NCI-H2029 treated with DMSO at 0.1 percent for 48 hours (cell line): Measurements from ENCODE around the gene SLC2A14.
"Not testable (repeated sequence)": the region's sequence is repeated elsewhere in the genome, so short reads cannot be mapped to it uniquely, and the experiment has no call there.

ENCODE experiments used
- DNase-seq: peaks from one replicate; lab custom pipeline; 2025; lab: John Stamatoyannopoulos, UW

The SLC2A14 gene

GRCh38 chr12:7869137-7869536, 3.6 kb downstream of the SLC2A14 start:
- DNase-seq: no peak

GRCh38 chr12:7868391-7868790, 4.3 kb downstream of the SLC2A14 start:
- DNase-seq: no peak

DNA sequence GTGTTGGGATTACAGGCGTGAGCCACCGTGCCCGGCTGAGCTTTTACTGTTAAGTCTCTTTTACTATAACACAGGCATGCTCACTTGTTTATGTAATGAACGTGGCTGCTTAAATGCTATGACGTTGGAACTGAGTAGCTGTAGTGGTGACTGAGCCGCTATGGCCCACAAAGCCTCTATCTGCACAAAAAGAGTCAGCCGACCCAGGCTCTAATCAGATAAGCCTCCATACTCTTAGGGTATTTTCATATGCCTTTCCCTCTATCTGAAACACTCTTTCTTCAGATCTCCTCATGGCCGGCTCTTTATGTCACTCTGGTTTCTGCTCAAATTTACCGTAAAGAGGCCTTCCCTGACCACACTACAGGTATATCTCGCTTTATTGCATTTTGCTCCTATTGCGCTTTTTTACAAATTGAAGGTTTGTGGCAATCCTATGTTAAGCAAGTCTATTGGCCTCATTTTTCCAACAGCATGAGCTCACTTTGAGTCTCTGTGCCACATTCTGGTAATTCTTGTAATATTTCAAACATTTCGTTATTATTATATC, 8.0 kb downstream of the SLC2A14 start:
- no peak for DNase-seq

GRCh38 chr12:7862814-7863348, 9.8 kb downstream of the SLC2A14 start:
- not testable (repeated sequence) for DNase-seq

DNA sequence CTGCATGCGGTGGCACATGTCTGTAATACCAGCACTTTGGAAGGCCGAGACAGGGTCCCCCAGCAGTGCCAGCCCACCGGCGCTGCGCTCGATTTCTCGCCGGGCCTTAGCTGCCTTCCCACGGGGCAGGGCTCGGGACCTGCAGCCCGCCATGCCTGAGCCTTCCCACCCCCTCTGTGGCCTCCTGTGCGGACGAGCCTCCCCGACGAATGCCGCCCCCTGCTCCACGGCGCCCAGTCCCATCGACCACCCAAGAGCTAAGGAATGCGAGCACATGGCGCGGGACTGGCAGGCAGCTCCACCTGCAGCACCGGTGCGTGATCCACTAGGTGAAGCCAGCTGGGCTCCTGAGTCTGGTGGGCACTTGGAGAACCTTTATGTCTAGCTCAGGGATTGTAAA, 10.4 kb downstream of the SLC2A14 start:
- DNase-seq: not testable (repeated sequence)

- no peak for DNase-seq
Measured at GRCh38 chr12:7859552-7859951, 13.2 kb downstream of the SLC2A14 start.

DNA sequence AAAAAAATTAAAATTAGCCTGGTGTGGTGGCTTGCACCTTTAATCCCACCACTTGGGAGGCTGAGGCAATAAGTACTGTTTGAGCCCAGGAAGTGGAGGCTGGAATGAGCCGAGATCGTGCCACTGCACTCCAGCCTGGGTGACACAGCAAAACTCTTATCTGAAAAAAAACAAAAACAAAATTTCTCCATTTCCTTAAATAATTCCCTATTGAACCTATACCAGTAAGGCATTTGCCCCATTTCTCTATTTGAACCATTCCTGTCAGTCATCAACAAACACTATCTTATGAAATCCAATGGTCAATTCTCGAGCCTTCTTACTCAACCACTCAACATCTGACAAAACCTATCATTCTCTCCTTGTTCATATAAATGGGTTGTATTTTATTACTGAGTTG, 14.7 kb downstream of the SLC2A14 start:
- no peak for DNase-seq

GRCh38 chr12:7856516-7856915, 16.2 kb downstream of the SLC2A14 start:
- no peak for DNase-seq

GRCh38 chr12:7853557-7853956, 19.2 kb downstream of the SLC2A14 start:
- DNase-seq: no peak

DNA sequence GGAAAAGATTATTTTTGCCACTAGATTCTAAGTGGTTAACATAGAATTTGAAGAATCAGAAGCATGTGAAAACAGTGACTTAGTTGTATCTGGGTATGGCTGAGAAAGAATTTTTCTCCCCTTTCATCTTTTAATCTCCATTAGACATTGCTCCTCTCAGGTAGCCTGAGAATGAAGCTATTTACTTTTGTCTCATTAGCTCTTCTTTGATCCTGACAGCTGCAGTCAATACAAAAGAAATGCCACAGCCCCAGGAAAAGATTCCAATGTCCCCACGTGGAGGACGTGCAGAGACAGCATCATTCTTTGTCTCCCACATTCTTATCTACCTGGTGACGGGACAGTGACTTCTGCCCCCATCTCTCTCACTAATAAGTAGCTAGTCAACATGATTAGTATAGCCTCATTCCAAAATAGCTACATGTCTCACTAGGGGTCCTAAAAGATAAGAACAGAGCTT, 21.1 kb downstream of the SLC2A14 start:
- DNase-seq: not testable (repeated sequence)

- not testable (repeated sequence) for DNase-seq
Measured at GRCh38 chr12:7850099-7850498, 22.6 kb downstream of the SLC2A14 start.

DNA sequence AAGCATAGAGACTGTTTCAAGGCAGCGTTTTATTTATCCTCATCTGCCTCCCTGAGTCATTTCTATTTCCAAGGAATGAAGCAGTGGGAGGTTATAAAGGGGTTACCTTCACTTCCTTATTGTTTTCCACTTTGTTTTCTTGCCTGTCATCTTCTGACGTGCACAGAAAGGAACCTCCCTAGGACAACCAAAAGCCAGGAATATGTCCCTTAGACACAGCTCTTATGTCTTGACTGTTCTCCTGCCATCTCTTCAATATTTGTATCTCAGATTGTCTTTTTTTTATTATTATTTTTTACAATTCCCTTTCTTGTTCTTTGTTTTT, 24.7 kb downstream of the SLC2A14 start:
- not testable (repeated sequence) for DNase-seq

DNA sequence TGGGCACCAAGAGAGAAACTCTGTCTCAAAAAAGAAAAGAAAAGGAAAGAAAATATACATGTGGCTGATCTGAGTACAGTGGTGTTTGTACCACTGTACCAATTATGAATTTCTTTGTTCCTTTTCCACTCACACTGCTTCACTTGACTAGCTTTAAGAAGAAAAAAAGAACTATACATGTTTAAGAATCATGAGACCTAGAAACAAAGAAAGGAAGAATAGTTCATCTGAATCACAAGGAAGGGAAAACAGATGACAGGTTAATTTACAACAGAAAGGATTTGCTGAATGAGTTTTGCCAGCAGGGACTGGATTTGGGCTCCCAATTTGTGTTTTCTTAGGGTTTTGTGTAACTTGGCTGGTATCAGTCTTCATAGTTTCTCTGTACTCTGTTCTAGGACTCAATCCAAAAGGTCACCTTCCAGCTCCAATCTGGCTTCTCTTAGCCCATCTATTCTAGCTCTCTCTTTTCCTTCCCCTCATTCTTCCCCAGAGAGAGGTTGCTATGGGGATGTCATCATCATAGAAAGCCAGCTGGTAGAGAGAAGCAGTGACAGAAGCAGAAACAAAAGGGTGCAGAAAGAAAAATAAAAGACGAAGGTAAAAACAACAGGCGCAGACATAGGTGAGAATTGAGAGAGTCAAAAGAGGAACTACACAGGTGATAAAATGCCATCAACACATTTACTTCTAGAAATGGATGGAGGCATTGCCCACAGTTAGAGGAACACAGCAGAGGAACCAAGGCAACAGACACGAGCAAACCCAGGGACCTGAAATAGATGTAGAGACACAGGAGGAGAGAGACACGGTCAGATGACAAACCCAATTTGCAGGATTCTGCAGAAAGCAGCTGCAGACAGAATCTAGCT, 25.3 kb downstream of the SLC2A14 start:
- not testable (repeated sequence) for DNase-seq

- DNase-seq: no peak
Measured at GRCh38 chr12:7844116-7844515, 28.6 kb downstream of the SLC2A14 start.

DNA sequence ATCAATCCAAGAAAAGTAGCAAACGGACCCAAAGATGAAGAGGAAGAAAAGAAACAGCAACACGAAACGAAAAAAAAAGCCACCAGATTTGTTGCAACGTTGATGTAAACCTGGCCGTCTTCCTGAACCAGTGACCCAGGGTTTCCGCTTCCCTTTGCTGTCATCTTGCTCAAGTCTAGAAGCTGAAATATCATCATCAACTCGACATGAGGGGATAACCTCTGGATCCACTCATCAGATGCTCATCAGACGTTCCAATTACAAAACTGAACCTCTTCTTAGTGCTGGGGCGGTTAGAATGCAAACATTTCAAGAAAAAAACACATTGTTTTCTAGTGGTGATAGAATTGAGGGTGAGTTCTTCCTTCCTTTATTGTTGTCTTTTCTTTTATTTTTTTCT, 29.1 kb downstream of the SLC2A14 start:
- DNase-seq: not testable (repeated sequence)

DNA sequence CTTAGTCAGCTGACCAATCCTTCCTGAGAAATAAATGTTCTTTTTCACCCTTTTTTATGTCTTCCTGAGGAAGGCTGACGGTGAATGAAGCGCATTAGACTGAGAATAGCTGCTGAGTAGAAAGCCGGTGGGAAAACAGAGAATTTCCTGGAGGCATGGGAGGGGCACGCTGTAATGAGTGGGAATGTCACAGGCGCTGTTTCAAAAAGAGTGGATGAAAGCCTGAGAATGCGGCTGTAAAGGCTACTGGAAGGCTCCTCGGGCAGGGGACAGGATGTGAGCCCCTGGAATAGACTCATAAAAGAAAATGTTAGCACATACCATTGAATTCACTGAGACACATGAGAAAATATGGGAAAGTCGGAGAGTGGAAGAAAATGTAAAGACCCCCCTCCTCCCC, 29.6 kb downstream of the SLC2A14 start:
- DNase-seq: not testable (repeated sequence)

GRCh38 chr12:7842444-7842843, 30.3 kb downstream of the SLC2A14 start:
- not testable (repeated sequence) for DNase-seq

DNA sequence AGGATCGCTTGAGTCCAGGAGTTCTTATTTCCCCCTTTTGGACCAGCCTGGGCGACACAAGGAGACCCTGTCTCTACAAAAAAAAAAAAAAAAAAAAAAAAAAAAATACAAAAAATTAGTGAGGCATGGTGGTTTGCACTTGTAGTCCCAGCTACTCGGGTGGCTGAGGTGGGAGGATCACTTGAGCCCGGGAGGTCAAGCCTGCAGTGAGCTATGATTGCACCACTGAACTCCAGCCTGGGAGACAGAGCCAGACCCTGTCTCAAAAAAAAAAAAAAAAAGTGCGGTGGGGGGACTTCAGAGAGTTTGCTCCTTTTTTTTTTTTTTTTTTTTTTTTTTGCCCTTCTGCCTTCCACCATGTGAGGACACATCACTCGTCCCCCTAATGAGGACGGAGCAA, 32.9 kb downstream of the SLC2A14 start:
- not testable (repeated sequence) for DNase-seq

DNA sequence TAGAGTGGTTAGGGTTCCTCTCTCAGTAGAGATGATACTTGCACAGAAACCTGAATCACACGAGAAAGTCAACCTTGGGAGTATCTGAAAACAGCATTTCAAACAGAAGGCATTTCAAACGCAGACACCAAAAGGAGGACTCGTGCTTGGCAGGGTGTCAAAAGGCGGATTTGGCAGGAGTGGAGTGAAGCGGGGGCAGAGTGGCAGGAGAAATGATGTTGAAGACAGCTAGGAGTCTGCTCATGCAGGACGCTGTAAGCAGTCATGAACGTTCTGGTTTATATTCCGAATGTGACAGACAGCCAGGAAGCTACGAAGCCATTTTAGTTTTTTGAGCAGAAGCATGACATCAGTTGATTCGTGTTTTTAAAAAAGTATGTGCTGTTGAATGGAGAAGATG, 33.5 kb downstream of the SLC2A14 start:
- not testable (repeated sequence) for DNase-seq

GRCh38 chr12:7837366-7837765, 35.3 kb downstream of the SLC2A14 start:
- no peak for DNase-seq

DNA sequence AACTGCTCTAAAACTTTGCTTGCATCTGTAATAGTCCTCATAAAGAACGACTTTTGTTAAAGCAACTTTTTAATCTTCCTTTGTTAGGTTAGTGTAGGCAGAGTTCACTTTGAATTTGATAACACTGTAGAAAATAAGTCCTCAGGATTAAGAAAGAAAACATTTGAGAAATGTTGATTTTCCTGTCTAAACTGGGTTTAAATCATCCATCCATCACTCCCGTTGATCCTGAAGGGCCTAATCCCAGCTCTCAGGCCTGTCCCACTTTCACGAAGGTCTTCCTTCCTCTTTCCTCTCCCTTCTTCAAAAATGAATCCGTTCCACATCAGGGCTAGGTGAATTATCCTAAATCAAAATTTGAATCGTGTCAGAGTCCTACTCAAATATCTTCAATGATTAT, 36.9 kb downstream of the SLC2A14 start:
- DNase-seq: no peak

DNA sequence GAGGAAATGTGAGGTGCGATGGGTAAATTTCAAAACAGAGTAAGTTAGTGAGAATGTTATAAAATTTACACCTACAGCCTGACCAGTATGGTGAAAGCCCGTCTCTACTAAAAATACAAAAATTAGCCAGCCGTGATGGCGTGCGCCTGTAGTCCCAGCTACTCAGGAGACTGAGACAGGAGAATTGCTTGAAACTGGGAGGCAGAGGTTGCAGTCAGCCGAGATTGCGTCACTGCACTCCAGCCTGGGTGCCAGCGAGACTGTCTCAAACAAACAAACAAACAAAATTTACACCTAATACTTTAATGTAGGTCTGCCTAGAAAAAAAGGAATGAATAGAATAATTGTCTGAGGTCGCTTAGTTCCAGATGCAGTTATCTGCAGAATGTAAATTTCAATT, 37.6 kb downstream of the SLC2A14 start:
- DNase-seq: no peak

- DNase-seq: no peak
Measured at GRCh38 chr12:7834701-7835100, 38.0 kb downstream of the SLC2A14 start.
